ENCODE results near the gene PTPRE. TPM values are rescaled to one million over a fixed set of nuclear protein-coding genes. Genes with fewer than 3 reads are reported as not detected.

PTPRE gene
- total and polyA plus RNA-seq, 2 of the 4 experiments (the other 2 are of a cell fraction), result 0.34 to 0.54 TPM

DNA sequence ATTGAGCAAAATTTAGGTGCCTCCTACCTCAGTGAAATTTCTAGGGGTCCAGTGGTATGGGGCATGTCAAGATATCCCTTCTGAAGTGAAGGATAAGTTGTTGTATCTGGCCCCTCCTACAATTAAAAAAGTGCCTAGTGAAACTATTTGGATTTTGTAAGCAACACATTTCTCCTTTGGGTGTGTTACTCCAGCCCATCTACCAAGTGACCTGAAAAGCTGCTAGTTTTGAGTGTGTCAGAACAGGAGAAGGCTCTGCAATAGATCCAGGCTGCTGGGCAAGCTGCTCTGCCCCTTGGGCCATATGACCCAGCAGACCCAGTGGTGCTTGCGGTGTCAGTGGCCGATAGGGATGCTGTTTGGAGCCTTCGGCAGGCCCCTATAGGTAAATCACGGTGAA lies 46.0 kb downstream of the PTPRE start:
- H4K20me1 ChIP-seq (ENCODE audit: insufficient read depth, low read length), result no peaks in the 10 kb centered on the region
- no peak overlapping the region for H3K56ac ChIP-seq (ENCODE audit: extremely low read depth, insufficient read depth, low read length)
- H3K4me2 ChIP-seq (ENCODE audit: low read depth, low read length), result no peak overlapping the region
- dilution Hi-C loops (cut with HindIII; ENCODE audit: low sequenced_read_pairs, unreplicated experiment) (no loop called here), intact Hi-C loops (cut with micrococcal nuclease) (no loop called here), in situ Hi-C loops (cut with MboI; ENCODE audit: low sequenced_read_pairs) (no loop called here)
- no peak overlapping the region for H4K8ac ChIP-seq (ENCODE audit: low read depth in 2 of 2, low read length in 2 of 2)
- H2BK120ac ChIP-seq (ENCODE audit: low read depth, low read length), result no peak overlapping the region
- DNase-seq (no peak), ATAC-seq (ENCODE audit: low read depth) (no peak)
- H3K9ac ChIP-seq (ENCODE audit: low read depth, low read length), result no peak overlapping the region
- no peak overlapping the region for H3K4me3 ChIP-seq (ENCODE audit: insufficient read depth, low read depth, low read length)
- no peaks in the 10 kb centered on the region for H3K9me3 ChIP-seq (ENCODE audit: control insufficient read depth, insufficient read depth, low read length)
- no peaks in the 10 kb centered on the region for H3K36me3 ChIP-seq (ENCODE audit: control insufficient read depth, insufficient read depth, low read length)
- no peak overlapping the region for H2AK5ac ChIP-seq (ENCODE audit: low read depth, low read length)
- no peak overlapping the region for H2BK5ac ChIP-seq (ENCODE audit: low read depth, low read length, poor library complexity, severe bottlenecking)
- H3K23ac ChIP-seq (ENCODE audit: low read depth, low read length), result no peak overlapping the region
- H3K18ac ChIP-seq (ENCODE audit: low read depth, low read length), result no peak overlapping the region
- TF ChIP-seq, protein P1, sequence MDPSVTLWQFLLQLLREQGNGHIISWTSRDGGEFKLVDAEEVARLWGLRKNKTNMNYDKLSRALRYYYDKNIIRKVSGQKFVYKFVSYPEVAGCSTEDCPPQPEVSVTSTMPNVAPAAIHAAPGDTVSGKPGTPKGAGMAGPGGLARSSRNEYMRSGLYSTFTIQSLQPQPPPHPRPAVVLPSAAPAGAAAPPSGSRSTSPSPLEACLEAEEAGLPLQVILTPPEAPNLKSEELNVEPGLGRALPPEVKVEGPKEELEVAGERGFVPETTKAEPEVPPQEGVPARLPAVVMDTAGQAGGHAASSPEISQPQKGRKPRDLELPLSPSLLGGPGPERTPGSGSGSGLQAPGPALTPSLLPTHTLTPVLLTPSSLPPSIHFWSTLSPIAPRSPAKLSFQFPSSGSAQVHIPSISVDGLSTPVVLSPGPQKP (IDR thresholded peaks at IDR 0.05; ENCODE audit: borderline replicate concordance, low read depth, low read length), result no peak
- TF ChIP-seq NFE2L2 (IDR thresholded peaks at IDR 0.05; ENCODE audit: low read depth, low read length) (no peak), CEBPB (IDR thresholded peaks at IDR 0.05; ENCODE audit: low read depth, low read length) (no peak), BHLHE40 (IDR thresholded peaks at IDR 0.05; ENCODE audit: low read depth, low read length) (no peak), SMC3 (IDR thresholded peaks at IDR 0.05; ENCODE audit: low read depth, low read length) (no peak), RCOR1 (IDR thresholded peaks at IDR 0.05; ENCODE audit: insufficient replicate concordance, low read length) (no peak), MAFK (IDR thresholded peaks at IDR 0.05; ENCODE audit: low read depth, low read length) (no peak)
- no peaks in the 10 kb centered on the region for H3K4me1 ChIP-seq (ENCODE audit: control insufficient read depth, insufficient read depth, low read length)
- H3K27ac ChIP-seq (ENCODE audit: insufficient read depth, low read length), result no peak overlapping the region
- WGBS, 2 experiments (ENCODE audit: extremely low coverage in 2 of 2, insufficient read length in 1 of 2), result no CpG with 5 or more reads among the region's 4 CpGs
- H2AFZ ChIP-seq (replicated peaks; ENCODE audit: low read length, poor library complexity), result no peak overlapping the region
- H3K79me1 ChIP-seq (ENCODE audit: low read depth in 1 of 2, low read length in 2 of 2), result no peaks in the 10 kb centered on the region
- H3K9me1 ChIP-seq (ENCODE audit: insufficient read depth, low read length), result no peaks in the 10 kb centered on the region
- no TSS peak for BruUV-seq (replicated peaks)
- H2BK15ac ChIP-seq (ENCODE audit: low read depth, low read length), result no peak overlapping the region
- CTCF ChIA-PET, result no interaction called here
- no peak overlapping the region for H4K91ac ChIP-seq (ENCODE audit: insufficient read depth, low read depth, low read length)
- no peak overlapping the region for H3K4ac ChIP-seq (ENCODE audit: low read depth, low read length)
- H2AK9ac ChIP-seq (replicated peaks; ENCODE audit: low read depth, low read length, poor library complexity), result no peak overlapping the region
- no peak overlapping the region for H4K5ac ChIP-seq (ENCODE audit: low read depth, low read length)
- no peaks in the 10 kb centered on the region for H3K27me3 ChIP-seq (ENCODE audit: control insufficient read depth, insufficient read depth, low read length)
- H3K14ac ChIP-seq (replicated peaks; ENCODE audit: low read depth, low read length), result no peak overlapping the region
- POLR2A ChIA-PET (ENCODE audit: unreplicated experiment), result no interaction called here
- no peak overlapping the region for H2BK20ac ChIP-seq (ENCODE audit: low read depth, low read length)
